ENCODE measurements around the gene TTLL12.

DNA sequence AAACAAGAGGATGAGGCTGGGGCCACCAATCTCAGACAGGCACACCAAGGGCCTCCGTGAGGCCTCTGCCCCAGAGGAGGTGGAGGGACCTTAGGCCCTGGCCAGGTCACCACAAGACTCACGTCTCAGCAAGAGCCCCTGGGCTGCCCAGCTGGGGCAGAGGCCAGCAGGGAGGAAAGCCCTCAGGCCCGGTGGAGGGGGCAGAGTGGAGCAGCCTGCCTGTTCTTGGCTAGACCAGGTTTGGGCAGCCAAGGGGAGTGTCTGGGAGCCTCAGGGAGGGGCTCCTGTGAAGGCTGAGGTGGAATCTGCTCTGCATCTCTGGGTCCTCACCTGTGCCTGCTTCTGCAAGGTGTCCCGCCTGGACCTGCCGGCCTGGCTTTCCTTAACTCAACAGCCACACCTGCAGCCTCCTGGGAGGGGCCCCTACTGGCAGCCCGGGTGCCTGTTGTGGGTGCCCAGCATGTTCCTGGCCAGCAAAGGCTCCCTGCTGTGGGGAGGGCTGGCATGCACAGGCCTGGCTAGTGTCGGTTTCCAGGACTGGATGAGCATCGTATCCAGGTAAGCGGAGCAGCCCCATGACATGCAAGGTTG lies 11.9 kb downstream of the TTLL12 start:
- TF ChIP-seq POLR2A (IDR thresholded peaks at IDR 0.05; ENCODE audit: low read depth, low read length), result no peak
- no peak for TF ChIP-seq TAF1 (IDR thresholded peaks at IDR 0.05; ENCODE audit: low read depth, low read length)
- TF ChIP-seq POLR2AphosphoS5 (IDR thresholded peaks at IDR 0.05; ENCODE audit: low read depth, low read length), result no peak
- TF ChIP-seq PAX5 (IDR thresholded peaks at IDR 0.05; ENCODE audit: insufficient read depth, low read length, severe bottlenecking), result no peak
- no peak for TF ChIP-seq SPI1 (IDR thresholded peaks at IDR 0.05; ENCODE audit: low read depth, low read length)

Measured in GM12891 (cell line).